Mesodermal cell (in vitro differentiated cells): ENCODE data around the gene FMO5. TPM values are rescaled to one million over a fixed set of nuclear protein-coding genes. Genes with fewer than 3 reads are reported as not detected.

Experiments
- H3K27ac ChIP-seq: 2 replicates; pipeline ENCODE4 v1.7.0; 2013; ENCODE audit warnings: mild to moderate bottlenecking, low read depth, low read length, moderate library complexity; ENCODE audit not compliant: severe bottlenecking
- H3K36me3 ChIP-seq: 2 replicates; pipeline ENCODE4 v1.7.1; 2013; ENCODE audit warnings: mild to moderate bottlenecking, low read length, moderate library complexity; ENCODE audit not compliant: control insufficient read depth, insufficient read depth
- H3K4me1 ChIP-seq: one replicate; pipeline ENCODE4 v1.7.1; 2013; ENCODE audit warnings: mild to moderate bottlenecking, low read length; ENCODE audit not compliant: insufficient read depth, control insufficient read depth, poor library complexity, severe bottlenecking
- H3K4me3 ChIP-seq: 2 replicates; pipeline ENCODE4 v1.7.0; 2013; ENCODE audit warnings: low read length, control low read depth, mild to moderate bottlenecking; ENCODE audit not compliant: insufficient read depth, poor library complexity, severe bottlenecking; ENCODE audit errors: extremely low read depth
- H3K9me3 ChIP-seq: 2 replicates; pipeline ENCODE4 v1.7.1; 2013; ENCODE audit warnings: mild to moderate bottlenecking, low read length, moderate library complexity; ENCODE audit not compliant: control insufficient read depth
- WGBS, 2 experiments: methylation state at CpG; one replicate each; pipeline ENCODE4 v1.1.5; 2013; ENCODE audit warnings: missing lambda C conversion rate in 2 of 2; ENCODE audit not compliant: insufficient coverage in 2 of 2; 5-methylcytosine and 5-hydroxymethylcytosine counted together
- polyA plus RNA-seq, 2 experiments: library from polyadenylated mRNA; stranded (reverse); fragments of 50-300 nt; gene quantifications; one replicate each; pipeline ENCODE4 v1.2.3, GENCODE V29; 2013

The FMO5 gene, protein sequence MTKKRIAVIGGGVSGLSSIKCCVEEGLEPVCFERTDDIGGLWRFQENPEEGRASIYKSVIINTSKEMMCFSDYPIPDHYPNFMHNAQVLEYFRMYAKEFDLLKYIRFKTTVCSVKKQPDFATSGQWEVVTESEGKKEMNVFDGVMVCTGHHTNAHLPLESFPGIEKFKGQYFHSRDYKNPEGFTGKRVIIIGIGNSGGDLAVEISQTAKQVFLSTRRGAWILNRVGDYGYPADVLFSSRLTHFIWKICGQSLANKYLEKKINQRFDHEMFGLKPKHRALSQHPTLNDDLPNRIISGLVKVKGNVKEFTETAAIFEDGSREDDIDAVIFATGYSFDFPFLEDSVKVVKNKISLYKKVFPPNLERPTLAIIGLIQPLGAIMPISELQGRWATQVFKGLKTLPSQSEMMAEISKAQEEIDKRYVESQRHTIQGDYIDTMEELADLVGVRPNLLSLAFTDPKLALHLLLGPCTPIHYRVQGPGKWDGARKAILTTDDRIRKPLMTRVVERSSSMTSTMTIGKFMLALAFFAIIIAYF
- 1.00 TPM for polyA plus RNA-seq (2013, experiment 1 of 2)
- polyA plus RNA-seq (2013, experiment 2 of 2): 0.56 TPM

DNA sequence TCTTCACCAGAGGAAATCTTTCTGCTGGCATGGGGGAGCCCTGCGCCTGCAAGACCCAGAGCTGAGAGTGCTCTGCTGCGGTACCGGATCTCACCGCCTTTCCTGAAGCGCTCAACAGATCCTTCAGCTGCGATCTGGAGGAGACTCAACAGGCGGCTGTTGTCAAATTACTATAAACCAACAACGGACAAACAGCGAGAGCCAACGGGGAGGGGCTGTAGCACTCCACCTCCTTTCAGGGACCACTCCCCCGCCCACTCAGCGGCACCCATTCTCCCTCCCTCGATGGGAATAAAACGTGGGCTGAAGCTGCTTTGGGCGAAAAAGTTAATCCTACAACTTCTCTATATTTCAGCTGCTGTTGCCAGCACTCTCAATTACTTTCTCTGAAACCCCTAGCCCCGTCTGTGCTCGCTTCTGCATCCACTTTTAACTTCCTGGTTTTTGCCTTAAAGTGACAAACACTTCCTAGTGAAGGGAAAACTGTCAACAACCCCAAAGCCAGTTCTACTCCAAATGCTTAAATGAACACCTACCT, at the start of gene FMO5:
FMO5 (minus strand) TSS at position 147 of the 538 bp plus-strand sequence. CDS start 310 bp downstream, outside the sequence.
- Histone ChIP-seq H3K4me1 (no peaks in the 10 kb centered on the region), H3K27ac (no peak within 1 kb of the TSS), H3K36me3 (no peaks in the 10 kb centered on the region), H3K9me3 (no peaks in the 10 kb centered on the region), H3K4me3 (peak within 1 kb of the TSS; percentile 51)
- 2 to 3% methylated on average over 7 to 13 of the region's 17 CpGs for WGBS, 2 experiments

DNA sequence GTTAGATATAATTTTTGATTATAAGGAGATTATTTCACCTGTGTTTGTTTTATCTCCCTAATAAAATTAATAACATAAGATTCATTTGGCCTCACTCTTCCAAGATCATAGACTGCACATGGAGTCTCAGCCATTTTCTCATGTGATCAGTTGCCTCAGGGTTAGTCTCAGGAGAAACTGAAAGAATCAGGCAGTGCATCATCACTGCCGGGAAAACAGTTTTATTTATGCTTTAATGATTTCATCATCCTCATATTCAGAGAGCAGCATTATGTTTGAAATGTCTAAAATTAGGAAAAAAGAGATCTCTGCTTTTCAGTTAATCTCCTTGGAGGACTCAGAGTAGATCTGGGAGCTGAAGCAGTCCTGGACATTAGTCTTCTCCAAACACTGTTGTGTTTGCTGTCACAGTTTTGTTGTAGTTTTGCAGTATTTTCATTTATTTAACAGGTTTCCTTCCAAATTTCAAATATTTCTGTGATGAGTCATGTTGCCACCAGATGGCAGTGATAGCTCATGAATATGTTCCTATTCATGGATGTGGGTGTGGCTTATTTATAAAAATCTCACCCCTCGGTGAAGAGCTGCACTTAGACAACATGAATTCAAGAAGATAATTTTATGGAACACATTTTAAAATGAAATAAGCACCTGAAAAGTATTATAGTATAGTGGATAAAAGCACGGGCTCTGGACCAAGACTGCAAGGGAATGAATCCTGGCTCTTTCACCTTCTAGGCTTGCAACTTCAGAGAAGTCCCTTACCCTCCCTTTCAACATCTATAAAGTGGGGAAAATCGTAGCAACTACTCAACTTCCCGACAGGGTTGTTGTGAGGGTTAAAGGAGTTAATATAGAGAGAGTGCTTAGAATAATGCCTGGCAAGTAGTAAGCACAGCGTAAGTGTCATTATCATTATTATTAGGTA, 48.5 kb upstream of the FMO5 start:
- Histone ChIP-seq H3K4me1 (peaks cover 8% of the 10 kb centered on the region), H3K27ac (no peak overlapping the region), H3K4me3 (no peak overlapping the region), H3K36me3 (peaks cover 75% of the 10 kb centered on the region), H3K9me3 (no peaks in the 10 kb centered on the region)
- no CpG with 5 or more reads among the region's 6 CpGs for WGBS, 2 experiments

DNA sequence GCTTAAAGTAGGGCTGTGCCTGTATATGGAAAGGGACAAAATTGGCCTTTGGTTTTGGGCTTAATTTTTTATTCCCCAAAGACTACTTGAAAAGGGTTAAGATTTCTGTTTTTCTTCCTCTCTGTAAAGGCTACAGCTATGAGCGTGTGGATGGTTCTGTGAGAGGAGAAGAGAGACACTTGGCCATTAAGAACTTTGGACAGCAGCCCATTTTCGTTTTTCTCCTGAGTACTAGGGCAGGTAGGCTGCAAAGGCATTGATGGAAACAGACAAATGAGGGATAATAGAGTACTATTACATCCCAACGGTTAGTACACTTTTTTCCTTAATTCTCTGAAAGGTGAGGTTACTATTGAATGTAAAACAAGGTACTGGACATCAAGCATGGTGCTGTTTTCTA, 46.9 kb upstream of the FMO5 start:
- 67 to 75% methylated on average over 1 of the region's 3 CpGs for WGBS, 2 experiments
- Histone ChIP-seq H3K36me3 (peaks cover 77% of the 10 kb centered on the region), H3K4me1 (peaks cover 8% of the 10 kb centered on the region), H3K4me3 (no peak overlapping the region), H3K27ac (no peak overlapping the region), H3K9me3 (no peaks in the 10 kb centered on the region)

DNA sequence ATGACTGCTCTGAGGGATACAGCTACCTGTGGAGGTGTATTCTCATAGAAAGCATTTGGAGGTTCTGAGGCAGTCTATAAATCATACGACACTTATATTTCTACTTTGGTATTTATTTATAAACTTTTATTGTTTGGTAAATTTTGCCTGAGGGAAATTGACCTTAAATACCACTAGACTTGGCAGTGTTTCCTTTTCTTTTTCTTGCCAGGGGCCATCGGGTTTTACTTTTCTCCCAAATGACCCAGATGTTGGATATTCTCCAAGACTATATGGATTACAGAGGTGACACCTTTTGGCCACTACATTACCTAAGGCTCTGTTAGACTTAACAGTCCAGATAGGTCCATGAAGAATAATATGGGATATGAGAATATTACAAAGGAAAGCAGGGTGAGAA, 45.6 kb upstream of the FMO5 start:
- WGBS, 2 experiments: 100% methylated on average over 1 of the region's 2 CpGs
- peaks cover 75% of the 10 kb centered on the region for H3K36me3 ChIP-seq
- no peak overlapping the region for H3K4me3 ChIP-seq
- peaks cover 8% of the 10 kb centered on the region for H3K4me1 ChIP-seq
- no peak overlapping the region for H3K27ac ChIP-seq
- H3K9me3 ChIP-seq: no peaks in the 10 kb centered on the region

DNA sequence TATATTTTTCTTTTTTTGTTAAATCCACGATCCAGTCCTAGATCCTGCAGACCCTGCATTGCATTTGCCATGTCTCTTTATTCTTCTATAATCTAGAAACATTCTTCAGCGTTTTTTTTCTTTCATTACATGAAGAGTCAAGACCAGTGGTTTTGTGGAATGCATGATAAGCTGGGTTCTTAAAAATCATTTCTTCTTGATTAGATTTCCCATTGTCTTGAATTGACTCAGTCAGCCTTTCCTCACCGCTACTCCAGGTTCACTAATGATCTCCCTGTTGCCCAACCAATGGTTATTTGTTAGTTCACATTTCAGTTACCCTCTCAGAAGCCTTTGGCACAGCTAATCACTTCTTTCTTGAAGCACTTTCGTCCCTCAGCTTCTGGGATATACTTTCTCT, 42.6 kb upstream of the FMO5 start:
- Histone ChIP-seq H3K27ac (no peak overlapping the region), H3K9me3 (no peaks in the 10 kb centered on the region), H3K36me3 (peaks cover 74% of the 10 kb centered on the region), H3K4me1 (no peaks in the 10 kb centered on the region), H3K4me3 (no peak overlapping the region)
- WGBS, 2 experiments: 84 to 96% methylated on average over 3 of the region's 4 CpGs

DNA sequence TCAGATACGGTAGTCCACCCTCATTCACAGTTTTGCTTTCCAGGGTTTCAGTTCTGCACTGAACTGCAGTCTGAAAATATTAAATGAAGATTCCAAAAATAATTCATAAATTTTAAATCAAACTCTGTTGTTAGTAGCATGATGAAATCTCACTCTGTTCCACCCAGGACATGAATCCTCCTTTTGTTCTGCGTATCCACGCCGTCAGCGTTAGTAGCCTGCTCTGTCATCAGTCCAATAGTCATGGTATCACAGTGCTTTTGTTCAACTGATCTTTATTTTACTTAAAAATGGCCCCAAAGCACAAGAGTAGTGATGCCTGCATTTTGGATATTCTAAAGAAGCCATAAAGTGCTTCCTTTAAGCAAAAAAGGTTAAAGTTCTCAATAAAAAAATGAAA, 41.2 kb upstream of the FMO5 start:
- Histone ChIP-seq H3K9me3 (no peaks in the 10 kb centered on the region), H3K27ac (no peak overlapping the region), H3K36me3 (peaks cover 74% of the 10 kb centered on the region), H3K4me3 (no peak overlapping the region), H3K4me1 (no peaks in the 10 kb centered on the region)
- WGBS, 2 experiments: 97% methylated on average over 4 of the region's 5 CpGs; no CpG with 5 or more reads in 1 of the 2 experiments

DNA sequence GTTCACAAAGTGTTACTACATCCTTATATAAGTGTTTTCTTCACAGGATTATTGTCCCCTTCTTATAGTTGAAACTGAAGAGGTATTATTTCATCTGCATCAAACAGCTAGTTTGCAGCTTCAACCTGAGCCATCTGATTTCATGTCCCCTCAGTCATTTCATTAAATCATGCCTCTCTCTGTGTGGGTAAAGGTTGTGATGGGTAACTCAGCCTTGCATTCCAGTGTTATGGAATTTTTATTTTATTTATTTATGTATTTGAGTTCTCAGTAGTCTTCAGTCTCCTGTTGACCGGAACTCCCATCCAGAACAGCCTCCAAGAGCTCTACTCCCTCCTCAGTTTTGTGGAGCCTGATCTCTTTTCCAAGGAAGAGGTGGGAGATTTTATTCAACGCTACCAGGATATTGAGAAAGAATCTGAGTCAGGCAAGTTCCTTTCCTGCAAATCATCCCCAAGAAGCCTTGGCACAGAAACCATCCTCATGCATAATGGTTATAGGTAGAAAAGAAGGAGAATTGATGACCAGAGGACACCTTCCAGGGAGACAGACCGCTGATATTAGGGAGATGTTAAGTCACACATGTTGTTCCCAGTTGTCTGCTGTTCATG, 39.1 kb upstream of the FMO5 start:
- 50 to 100% methylated on average over 1 of the region's 3 CpGs for WGBS, 2 experiments
- H3K36me3 ChIP-seq: peaks cover 76% of the 10 kb centered on the region
- no peaks in the 10 kb centered on the region for H3K4me1 ChIP-seq
- H3K4me3 ChIP-seq: no peak overlapping the region
- H3K27ac ChIP-seq: no peak overlapping the region
- H3K9me3 ChIP-seq: no peaks in the 10 kb centered on the region

DNA sequence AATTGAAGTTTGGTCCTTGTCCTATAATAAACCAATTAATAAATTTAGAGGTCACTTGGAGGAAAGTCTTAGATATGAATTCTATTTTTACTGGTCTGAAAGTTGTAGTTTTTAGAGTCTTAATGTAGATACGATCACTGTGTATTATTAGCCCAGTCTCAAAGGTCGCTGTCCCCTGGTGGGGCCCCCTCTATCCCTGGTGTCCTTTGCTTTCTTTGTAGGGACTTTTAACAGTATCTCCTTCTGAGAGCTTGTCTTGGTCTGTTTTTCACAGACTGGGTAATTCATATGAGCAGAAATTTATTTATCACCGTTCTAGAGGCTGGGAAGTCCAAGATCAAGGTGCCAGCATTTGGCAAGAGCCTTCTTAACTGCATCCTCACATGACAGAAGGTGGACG, 35.8 kb upstream of the FMO5 start:
- no peak overlapping the region for H3K27ac ChIP-seq
- no peak overlapping the region for H3K4me3 ChIP-seq
- H3K9me3 ChIP-seq: no peaks in the 10 kb centered on the region
- peaks cover 71% of the 10 kb centered on the region for H3K36me3 ChIP-seq
- no peaks in the 10 kb centered on the region for H3K4me1 ChIP-seq
- 80 to 88% methylated on average over 1 of the region's 4 CpGs for whole genome bisulfite sequencing, 2 experiments

DNA sequence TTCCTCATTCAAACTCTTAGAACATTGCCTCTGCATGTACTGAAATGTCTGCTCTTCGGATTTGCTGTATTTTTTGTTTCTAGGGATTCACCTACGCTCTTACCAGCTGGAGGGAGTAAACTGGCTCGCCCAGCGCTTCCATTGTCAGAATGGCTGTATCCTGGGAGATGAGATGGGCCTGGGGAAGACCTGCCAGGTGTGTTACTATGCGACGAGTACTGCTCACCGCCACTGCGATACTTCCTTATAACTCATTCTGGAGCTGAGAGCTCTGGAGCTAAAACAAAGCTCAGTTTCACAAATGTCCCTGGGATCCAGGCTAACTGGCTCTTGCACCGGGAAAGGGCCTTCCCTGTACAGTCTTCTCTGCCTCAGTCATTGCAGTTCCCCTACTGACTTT, 27.4 kb upstream of the FMO5 start:
- no peak overlapping the region for H3K4me3 ChIP-seq
- peaks cover 32% of the 10 kb centered on the region for H3K36me3 ChIP-seq
- H3K9me3 ChIP-seq: no peaks in the 10 kb centered on the region
- no peak overlapping the region for H3K27ac ChIP-seq
- peaks cover 1% of the 10 kb centered on the region for H3K4me1 ChIP-seq
- WGBS, 2 experiments: 91 to 96% methylated on average over 7 to 8 of the region's 9 CpGs

DNA sequence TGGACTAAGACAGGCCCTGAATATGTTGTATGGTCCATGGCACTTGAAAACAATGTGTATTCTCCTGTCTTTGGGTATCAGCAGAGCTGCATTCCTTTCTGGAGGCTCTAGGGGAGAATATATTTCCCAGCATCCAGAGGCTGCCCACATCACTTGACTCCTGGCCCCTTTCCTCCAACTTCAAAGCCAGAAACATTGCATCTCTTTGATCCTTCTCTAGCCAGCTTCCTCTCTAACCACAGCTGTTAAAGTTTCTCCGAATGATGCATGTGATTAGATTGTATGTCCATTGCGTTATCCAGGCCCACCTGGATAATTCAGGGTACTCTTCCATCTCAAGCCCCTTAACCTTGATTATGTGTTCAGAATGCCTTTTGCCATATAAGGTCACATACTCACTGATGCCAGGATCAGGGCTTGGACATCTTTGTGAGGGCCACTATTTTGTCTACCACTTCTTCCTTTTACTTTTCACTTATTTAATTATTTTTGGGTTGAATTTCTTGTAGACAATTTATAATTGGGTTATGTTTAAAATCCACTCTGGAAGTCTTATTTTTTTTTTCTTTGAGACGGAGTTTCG, 22.6 kb upstream of the FMO5 start:
- 86 to 92% methylated on average over 1 to 2 of the region's 4 CpGs for WGBS, 2 experiments
- Histone ChIP-seq H3K27ac (no peak overlapping the region), H3K4me3 (no peak overlapping the region), H3K9me3 (no peaks in the 10 kb centered on the region), H3K36me3 (peaks cover 15% of the 10 kb centered on the region), H3K4me1 (peaks cover 12% of the 10 kb centered on the region)
